HepG2 (cell line): ENCODE results near the gene ZNF19. TPM values are rescaled to one million over a fixed set of nuclear protein-coding genes. Genes with fewer than 3 reads are reported as not detected.

Experiments used
- PAF1 ChIP-seq: IDR thresholded peaks from 2 replicates; pipeline ENCODE4 v1.6.1; 2016; ENCODE audit warnings: missing genetic modification reagents, missing compliant biosample characterization
- PITX1 ChIP-seq: sonication (generic); formaldehyde crosslinking; IDR thresholded peaks from 2 replicates; pipeline ENCODE4 v1.5.1; 2020; ENCODE audit warnings: mild to moderate bottlenecking, missing genetic modification reagents
- PLSCR1 ChIP-seq: sonication (generic); formaldehyde crosslinking; IDR thresholded peaks from 2 replicates; pipeline ENCODE4 v1.5.0; 2020; ENCODE audit warnings: missing genetic modification reagents, mild to moderate bottlenecking, borderline replicate concordance
- POLR2A ChIP-seq, 2 experiments: IDR thresholded peaks; 2 replicates each; pipeline ENCODE4 v1.6.1; 2011; ENCODE audit warnings: low read depth in 2 of 2, low read length in 2 of 2, mild to moderate bottlenecking in 1 of 2, moderate library complexity in 1 of 2; ENCODE audit not compliant: insufficient read depth in 1 of 2
- SCMH1 ChIP-seq: sonication (generic); formaldehyde crosslinking; IDR thresholded peaks from 2 replicates; pipeline ENCODE4 v1.9.0; 2021; ENCODE audit warnings: missing genetic modification reagents, mild to moderate bottlenecking, borderline replicate concordance
- SMARCC2 ChIP-seq: fragments of 450-650 bp; IDR thresholded peaks from 2 replicates; pipeline ENCODE4 v1.6.1; 2017; ENCODE audit warnings: antibody characterized with exemption, mild to moderate bottlenecking
- TEAD2 ChIP-seq: sonication (generic); formaldehyde crosslinking; IDR thresholded peaks from 2 replicates; pipeline ENCODE4 v1.9.0; 2021; ENCODE audit warnings: missing genetic modification reagents
- TMF1 ChIP-seq: sonication (generic); formaldehyde crosslinking; IDR thresholded peaks from 2 replicates; pipeline ENCODE4 v1.8.1; 2022; ENCODE audit warnings: low read depth, missing genetic modification reagents
- ZBTB4 ChIP-seq: sonication (generic); formaldehyde crosslinking; IDR thresholded peaks from 2 replicates; pipeline ENCODE4 v1.4.0; 2020; ENCODE audit warnings: missing genetic modification reagents, mild to moderate bottlenecking, borderline replicate concordance
- ZNF549 ChIP-seq: sonication (generic); formaldehyde crosslinking; IDR thresholded peaks from 2 replicates; pipeline ENCODE4 v1.5.0; 2020; ENCODE audit warnings: missing genetic modification reagents
- ZNF605 ChIP-seq: sonication (generic); formaldehyde crosslinking; IDR thresholded peaks from 2 replicates; pipeline ENCODE4 v1.8.0; 2022; ENCODE audit warnings: mild to moderate bottlenecking, missing genetic modification reagents
- ZNF761 ChIP-seq: sonication (generic); formaldehyde crosslinking; conservative IDR thresholded peaks from 2 replicates; pipeline ENCODE4 v1.4.0; 2020; ENCODE audit warnings: mild to moderate bottlenecking, missing genetic modification reagents
- ZNF766 ChIP-seq: sonication (generic); formaldehyde crosslinking; IDR thresholded peaks from 2 replicates; pipeline ENCODE4 v1.5.0; 2020; ENCODE audit warnings: missing genetic modification reagents, borderline replicate concordance
- ZNF788 ChIP-seq: sonication (generic); formaldehyde crosslinking; IDR thresholded peaks from 2 replicates; pipeline ENCODE4 v1.5.0; 2020; ENCODE audit warnings: mild to moderate bottlenecking, missing genetic modification reagents, borderline replicate concordance
- ZNF83 ChIP-seq: sonication (generic); formaldehyde crosslinking; IDR thresholded peaks from 2 replicates; pipeline ENCODE4 v1.4.0; 2020; ENCODE audit warnings: missing genetic modification reagents, mild to moderate bottlenecking, borderline replicate concordance
- polyA plus RNA-seq, 8 experiments: library from polyadenylated mRNA; depleted of rRNA in 3 of 8; stranded (reverse) in 7 of 8; unstranded in 1 of 8; fragments of >200 nt; fragmentation: Illumina TruSeq in 4 of 8; extraction: Trizol in 4 of 8; gene quantifications; 2 replicates each; pipeline versions ENCODE4 v1.2.1 to v1.2.3, GENCODE V29; 2011 to 2016; ENCODE audit warnings: low read depth in 4 of 8, missing spikeins in 1 of 8, mixed read lengths in 1 of 8; ENCODE audit not compliant: insufficient read depth in 1 of 8
- total RNA-seq, 5 experiments: library from RNA; depleted of rRNA; stranded (reverse); fragments of >200 nt; fragmentation: Illumina TruSeq; extraction: Trizol; gene quantifications; 2 replicates each; pipeline ENCODE4 v1.2.3, GENCODE V29; 2016; ENCODE audit warnings: low read depth in 1 of 5
- TF ChIP-seq, protein P1 (sequence below): sonication (generic); formaldehyde crosslinking; IDR thresholded peaks from 2 replicates; pipeline ENCODE4 v1.4.0; 2020; ENCODE audit warnings: mild to moderate bottlenecking, missing genetic modification reagents, borderline replicate concordance
- TF ChIP-seq, protein P2 (sequence below): sonication (generic); formaldehyde crosslinking; IDR thresholded peaks from 2 replicates; pipeline ENCODE4 v1.8.0; 2022; ENCODE audit warnings: missing genetic modification reagents, mild to moderate bottlenecking, moderate library complexity, borderline replicate concordance

ZNF19 gene
- total and polyA plus RNA-seq, 2 of the 13 experiments (the other 11 are each of a cell fraction or from before 2014, with no cell fraction given): 3.2 to 5.8 TPM

DNA sequence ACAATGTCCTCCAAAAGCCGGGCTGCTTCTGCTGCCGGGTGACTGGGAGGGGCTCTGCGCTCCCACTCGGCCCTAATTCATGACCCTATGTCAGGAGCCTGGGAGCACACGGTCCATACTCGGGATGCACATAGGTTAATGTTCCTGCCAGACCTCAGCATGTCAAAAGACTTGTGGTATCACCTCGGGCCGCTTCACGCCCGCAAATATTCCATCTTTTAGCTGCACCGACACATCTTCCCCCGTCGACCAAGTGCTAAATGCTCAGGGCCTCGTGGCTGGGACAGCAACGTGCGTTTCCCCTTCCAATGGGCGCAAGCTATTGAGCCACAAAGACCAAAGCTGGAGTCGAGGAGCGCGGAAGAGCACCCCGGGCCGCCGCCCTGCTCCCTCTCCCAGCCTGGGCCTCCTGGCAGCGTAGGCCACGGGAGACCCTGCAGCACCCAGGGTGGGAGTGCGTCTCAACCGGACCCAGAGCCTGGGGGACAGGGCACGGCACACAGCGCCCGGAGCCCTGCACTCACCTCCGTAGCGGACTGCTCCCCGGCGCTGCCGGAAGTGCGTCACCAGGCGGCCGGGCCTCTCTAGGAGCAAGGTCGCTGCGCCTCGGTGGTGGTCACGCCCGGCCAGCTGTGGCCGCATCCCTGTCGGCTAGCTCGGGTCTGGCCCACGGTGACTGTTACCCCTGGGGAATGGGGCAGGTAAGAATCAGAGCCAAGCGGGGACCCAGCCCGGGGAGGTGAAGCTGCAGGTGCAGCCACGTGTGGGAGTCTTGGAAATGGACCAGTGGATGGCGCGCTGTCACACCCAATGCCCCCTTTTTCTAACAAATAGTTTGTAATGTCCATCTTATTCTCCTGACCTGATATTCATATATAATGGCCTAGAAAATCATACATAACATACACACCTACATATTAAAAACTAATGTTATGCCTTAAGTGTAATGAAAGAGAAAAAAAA lies 27.2 kb downstream of the ZNF19 start, which contains the start of gene ZNF23 (continued):
- no peak for TF ChIP-seq TEAD2 (CRISPR knock-in tag)
- TF ChIP-seq ZNF788: peak; percentile 97; the same call in 1 of the 2 replicates
- peak; percentile 43; the same call in 1 of the 2 replicates for TF ChIP-seq PAF1 (CRISPR knock-in tag)
- peak; percentile 89 for TF ChIP-seq PITX1 (CRISPR knock-in tag)
- peak; percentile 95 for TF ChIP-seq ZNF605 (CRISPR knock-in tag)
- TF ChIP-seq TMF1: peak; percentile 42; the same call in 1 of the 2 replicates
- TF ChIP-seq POLR2A (IDR thresholded peaks at IDR 0.05; ENCODE audit: insufficient read depth in 1 of 2, low read depth in 2 of 2, low read length in 2 of 2): peak; percentile 96 to 99
- no peak for TF ChIP-seq SMARCC2
- TF ChIP-seq ZNF83 (CRISPR knock-in tag): no peak; the same call in 1 of the 2 replicates
- no peak for TF ChIP-seq SCMH1 (CRISPR knock-in tag)
- TF ChIP-seq ZNF761 (CRISPR knock-in tag): peak; percentile 80; the same call in 1 of the 2 replicates
- peak; percentile 94 for TF ChIP-seq ZNF766 (CRISPR knock-in tag)
- no peak for TF ChIP-seq ZNF549
- peak; percentile 92 for TF ChIP-seq ZBTB4 (CRISPR knock-in tag)
- TF ChIP-seq, protein P1, sequence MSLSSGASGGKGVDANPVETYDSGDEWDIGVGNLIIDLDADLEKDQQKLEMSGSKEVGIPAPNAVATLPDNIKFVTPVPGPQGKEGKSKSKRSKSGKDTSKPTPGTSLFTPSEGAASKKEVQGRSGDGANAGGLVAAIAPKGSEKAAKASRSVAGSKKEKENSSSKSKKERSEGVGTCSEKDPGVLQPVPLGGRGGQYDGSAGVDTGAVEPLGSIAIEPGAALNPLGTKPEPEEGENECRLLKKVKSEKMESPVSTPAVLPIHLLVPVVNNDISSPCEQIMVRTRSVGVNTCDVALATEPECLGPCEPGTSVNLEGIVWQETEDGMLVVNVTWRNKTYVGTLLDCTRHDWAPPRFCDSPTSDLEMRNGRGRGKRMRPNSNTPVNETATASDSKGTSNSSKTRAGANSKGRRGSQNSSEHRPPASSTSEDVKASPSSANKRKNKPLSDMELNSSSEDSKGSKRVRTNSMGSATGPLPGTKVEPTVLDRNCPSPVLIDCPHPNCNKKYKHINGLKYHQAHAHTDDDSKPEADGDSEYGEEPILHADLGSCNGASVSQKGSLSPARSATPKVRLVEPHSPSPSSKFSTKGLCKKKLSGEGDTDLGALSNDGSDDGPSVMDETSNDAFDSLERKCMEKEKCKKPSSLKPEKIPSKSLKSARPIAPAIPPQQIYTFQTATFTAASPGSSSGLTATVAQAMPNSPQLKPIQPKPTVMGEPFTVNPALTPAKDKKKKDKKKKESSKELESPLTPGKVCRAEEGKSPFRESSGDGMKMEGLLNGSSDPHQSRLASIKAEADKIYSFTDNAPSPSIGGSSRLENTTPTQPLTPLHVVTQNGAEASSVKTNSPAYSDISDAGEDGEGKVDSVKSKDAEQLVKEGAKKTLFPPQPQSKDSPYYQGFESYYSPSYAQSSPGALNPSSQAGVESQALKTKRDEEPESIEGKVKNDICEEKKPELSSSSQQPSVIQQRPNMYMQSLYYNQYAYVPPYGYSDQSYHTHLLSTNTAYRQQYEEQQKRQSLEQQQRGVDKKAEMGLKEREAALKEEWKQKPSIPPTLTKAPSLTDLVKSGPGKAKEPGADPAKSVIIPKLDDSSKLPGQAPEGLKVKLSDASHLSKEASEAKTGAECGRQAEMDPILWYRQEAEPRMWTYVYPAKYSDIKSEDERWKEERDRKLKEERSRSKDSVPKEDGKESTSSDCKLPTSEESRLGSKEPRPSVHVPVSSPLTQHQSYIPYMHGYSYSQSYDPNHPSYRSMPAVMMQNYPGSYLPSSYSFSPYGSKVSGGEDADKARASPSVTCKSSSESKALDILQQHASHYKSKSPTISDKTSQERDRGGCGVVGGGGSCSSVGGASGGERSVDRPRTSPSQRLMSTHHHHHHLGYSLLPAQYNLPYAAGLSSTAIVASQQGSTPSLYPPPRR: no peak
- TF ChIP-seq, protein P2, sequence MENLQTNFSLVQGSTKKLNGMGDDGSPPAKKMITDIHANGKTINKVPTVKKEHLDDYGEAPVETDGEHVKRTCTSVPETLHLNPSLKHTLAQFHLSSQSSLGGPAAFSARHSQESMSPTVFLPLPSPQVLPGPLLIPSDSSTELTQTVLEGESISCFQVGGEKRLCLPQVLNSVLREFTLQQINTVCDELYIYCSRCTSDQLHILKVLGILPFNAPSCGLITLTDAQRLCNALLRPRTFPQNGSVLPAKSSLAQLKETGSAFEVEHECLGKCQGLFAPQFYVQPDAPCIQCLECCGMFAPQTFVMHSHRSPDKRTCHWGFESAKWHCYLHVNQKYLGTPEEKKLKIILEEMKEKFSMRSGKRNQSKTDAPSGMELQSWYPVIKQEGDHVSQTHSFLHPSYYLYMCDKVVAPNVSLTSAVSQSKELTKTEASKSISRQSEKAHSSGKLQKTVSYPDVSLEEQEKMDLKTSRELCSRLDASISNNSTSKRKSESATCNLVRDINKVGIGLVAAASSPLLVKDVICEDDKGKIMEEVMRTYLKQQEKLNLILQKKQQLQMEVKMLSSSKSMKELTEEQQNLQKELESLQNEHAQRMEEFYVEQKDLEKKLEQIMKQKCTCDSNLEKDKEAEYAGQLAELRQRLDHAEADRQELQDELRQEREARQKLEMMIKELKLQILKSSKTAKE: peak; percentile 24; the same call in 1 of the 2 replicates
- no peak; the same call in 1 of the 2 replicates for TF ChIP-seq PLSCR1 (CRISPR knock-in tag)
